T47D (cell line): ENCODE data around the gene GFAP.
A peak's percentile ranks its signal among the peaks of the same experiment; 100 is the strongest.

Experiments used
- DNase-seq, 2 experiments: peaks; one replicate each; pipeline versions ENCODE4 v3.0.0 to v3.0.0-alpha.2; 2011 to 2012; ENCODE audit warnings: low read depth in 1 of 2, low spot score in 1 of 2
- JUND ChIP-seq: IDR thresholded peaks from 2 replicates; pipeline ENCODE4 v1.6.1; 2012; ENCODE audit warnings: low read depth
- in situ Hi-C: cut with HindIII; loops from 2 replicates; pipeline ENCODE4 v1.10.0; 2016; ENCODE audit warnings: low sequenced_read_pairs, low pct_unique_long_range_greater_than_20kb

The GFAP gene

GRCh38 chr17:44941712-44942331 lies 26.5 kb upstream of the GFAP start:
- in situ Hi-C loops = no loop called here
- DNase-seq = peak; percentile 60 to 86
- no peak for TF ChIP-seq JUND

- no peak for TF ChIP-seq JUND
- in situ Hi-C loops = no loop called here
- DNase-seq = no peak
Observed at GRCh38 chr17:44940768-44941167, 25.5 kb upstream of the GFAP start.

- DNase-seq = peak; percentile 53 to 71
- no peak for TF ChIP-seq JUND
- in situ Hi-C loops = no loop called here
Observed at GRCh38 chr17:44940317-44940716, 25.0 kb upstream of the GFAP start.

- in situ Hi-C loops = no loop called here
- no peak for DNase-seq
- no peak for TF ChIP-seq JUND
Observed at GRCh38 chr17:44935116-44935515, 19.8 kb upstream of the GFAP start.

- in situ Hi-C loops = no loop called here
- no peak for TF ChIP-seq JUND
Observed at GRCh38 chr17:44934745-44935105, 19.4 kb upstream of the GFAP start.

GRCh38 chr17:44933824-44934744 lies 18.8 kb upstream of the GFAP start:
- TF ChIP-seq JUND = no peak
- no peak for DNase-seq
- in situ Hi-C loops = no loop called here

More at GRCh38 chr17:44934745-44935105, 19.4 kb upstream of the GFAP start:
- DNase-seq = no peak

- TF ChIP-seq JUND = no peak
- in situ Hi-C loops = no loop called here
Observed at GRCh38 chr17:44932787-44933097, 17.4 kb upstream of the GFAP start.

GRCh38 chr17:44932096-44932786 lies 16.9 kb upstream of the GFAP start:
- no peak for TF ChIP-seq JUND
- in situ Hi-C loops = no loop called here
- DNase-seq = no peak

More at GRCh38 chr17:44932787-44933097, 17.4 kb upstream of the GFAP start:
- no peak for DNase-seq

- in situ Hi-C loops = no loop called here
- no peak for TF ChIP-seq JUND
Observed at GRCh38 chr17:44931376-44931775, 16.1 kb upstream of the GFAP start.

GRCh38 chr17:44930667-44931066 lies 15.4 kb upstream of the GFAP start:
- no peak for TF ChIP-seq JUND
- no peak for DNase-seq
- in situ Hi-C loops = no loop called here

More at GRCh38 chr17:44931376-44931775, 16.1 kb upstream of the GFAP start:
- DNase-seq = no peak

GRCh38 chr17:44928950-44929720 lies 13.8 kb upstream of the GFAP start:
- in situ Hi-C loops = no loop called here
- TF ChIP-seq JUND = no peak
- no peak for DNase-seq

- in situ Hi-C loops = no loop called here
- no peak for TF ChIP-seq JUND
- DNase-seq = no peak
Observed at GRCh38 chr17:44928136-44928535, 12.8 kb upstream of the GFAP start.
